Memory B cell (primary cell): ENCODE measurements around the gene MEOX2.

Experiments
- ATAC-seq: fragments of 150-1000 bp; cut with Tn5 transposase; 2 replicates; pipeline ENCODE4 v1.10.0; 2021; ENCODE audit warnings: low read depth, mild to moderate bottlenecking, moderate library complexity
- DNase-seq, 2 donors: peaks; one replicate each; pipeline ENCODE4 v3.0.0; 2022; ENCODE audit warnings: low spot score in 2 of 2
- H3K27ac Mint-ChIP-seq: one replicate; pipeline ENCODE4 v1.8.0; 2022; ENCODE audit warnings: mild to moderate bottlenecking, moderate library complexity, mixed read lengths
- H3K27me3 Mint-ChIP-seq: one replicate; pipeline ENCODE4 v1.8.0; 2022; ENCODE audit warnings: mixed read lengths
- H3K36me3 Mint-ChIP-seq: one replicate; pipeline ENCODE4 v1.8.0; 2022; ENCODE audit warnings: mild to moderate bottlenecking, mixed read lengths
- H3K4me1 Mint-ChIP-seq: one replicate; pipeline ENCODE4 v1.8.0; 2022; ENCODE audit warnings: mixed read lengths
- H3K4me3 Mint-ChIP-seq: one replicate; pipeline ENCODE4 v1.8.0; 2022; ENCODE audit warnings: mild to moderate bottlenecking, moderate library complexity, mixed read lengths
- H3K9me3 Mint-ChIP-seq: one replicate; pipeline ENCODE4 v1.8.0; 2022; ENCODE audit warnings: mixed read lengths

MEOX2 gene

DNA sequence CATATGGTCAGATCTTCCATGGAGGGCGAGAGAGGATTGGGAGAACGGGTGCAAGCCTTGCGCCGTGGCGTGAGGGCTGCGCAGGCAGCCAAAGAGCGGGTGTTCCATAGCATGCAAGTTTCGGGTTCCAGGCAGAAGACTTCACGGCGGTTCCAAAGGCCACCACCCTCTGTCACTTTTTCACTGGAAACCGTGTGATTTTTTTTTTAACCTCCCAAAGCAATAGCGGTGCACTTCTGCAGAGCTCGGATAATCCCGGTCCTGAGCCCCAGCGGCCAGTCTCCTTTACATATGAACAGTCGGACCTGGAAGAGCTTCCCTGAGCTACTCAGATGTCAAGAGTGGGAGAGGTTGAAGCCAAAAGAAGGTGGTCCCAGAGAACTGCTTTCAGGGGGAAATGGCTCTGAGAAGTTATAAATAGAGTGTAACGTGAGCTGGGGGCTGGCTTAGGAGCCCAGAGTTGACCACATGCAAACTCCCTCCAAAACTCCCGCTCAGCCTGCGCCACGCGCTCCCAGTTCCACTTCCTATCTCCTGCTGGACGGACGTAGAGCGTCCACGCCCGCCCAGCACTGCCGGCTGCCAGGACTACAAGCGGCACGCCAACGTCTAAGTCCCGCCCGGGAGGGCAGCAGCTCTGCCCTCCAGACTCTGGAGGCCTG lies at the start of gene MEOX2:
TSS of gene MEOX2 (minus strand) at position 389 of the 662 bp plus-strand sequence. CDS start at position 108, 281 bp downstream.
- no peaks in the 10 kb centered on the region for H3K4me1 Mint-ChIP-seq
- peaks cover 8% of the 10 kb centered on the region for H3K27me3 Mint-ChIP-seq
- no peak for ATAC-seq
- H3K27ac Mint-ChIP-seq, result no peak within 1 kb of the TSS
- no peak within 1 kb of the TSS for H3K4me3 Mint-ChIP-seq
- no peaks in the 10 kb centered on the region for H3K9me3 Mint-ChIP-seq
- no peak for DNase-seq
- H3K36me3 Mint-ChIP-seq, result no peaks in the 10 kb centered on the region

DNA sequence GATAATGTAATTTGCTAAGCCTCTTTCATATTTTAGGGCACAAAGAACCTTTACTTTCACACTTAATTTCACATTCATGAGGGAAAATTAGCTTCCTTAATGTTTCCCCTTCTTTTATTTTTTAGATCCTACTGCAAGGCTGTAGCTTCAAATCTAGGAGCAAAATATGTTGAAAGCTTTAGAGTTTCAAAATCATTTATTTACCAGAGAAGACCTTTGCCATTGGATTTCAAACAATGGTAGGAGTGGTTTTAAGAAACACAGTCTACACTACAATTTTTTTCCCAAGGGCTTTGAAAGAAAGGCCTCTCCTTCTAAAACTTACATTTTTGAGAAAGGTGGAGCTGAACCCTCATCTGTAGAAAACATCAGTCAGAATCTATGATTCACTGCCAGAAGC lies 43.3 kb upstream of the MEOX2 start:
- Mint-ChIP-seq H3K4me1 (no peaks in the 10 kb centered on the region), H3K36me3 (no peaks in the 10 kb centered on the region), H3K27ac (no peak overlapping the region), H3K9me3 (peaks cover 1% of the 10 kb centered on the region), H3K4me3 (no peak overlapping the region), H3K27me3 (no peaks in the 10 kb centered on the region)
- DNase-seq (no peak), ATAC-seq (no peak)

DNA sequence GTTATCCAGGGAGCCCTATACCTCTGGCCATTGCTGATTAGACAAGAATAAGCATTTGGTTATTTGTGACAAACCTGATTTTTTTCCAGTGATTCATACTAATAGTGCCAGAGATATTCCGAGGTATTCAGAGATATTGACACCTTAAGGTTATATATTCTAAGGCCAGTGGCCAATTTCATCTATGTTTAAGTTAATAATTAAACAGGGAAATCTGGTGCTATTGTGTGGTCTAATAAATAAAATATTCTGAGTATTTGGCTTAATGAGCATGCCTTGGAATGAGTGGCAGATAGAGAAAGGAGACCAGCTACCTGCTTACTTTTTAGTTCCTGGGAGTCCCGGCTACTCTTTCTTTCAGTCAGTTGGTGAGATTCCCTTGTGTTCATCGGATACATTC lies 38.6 kb upstream of the MEOX2 start:
- Mint-ChIP-seq H3K4me3 (no peak overlapping the region), H3K36me3 (no peaks in the 10 kb centered on the region), H3K27ac (no peak overlapping the region), H3K27me3 (no peaks in the 10 kb centered on the region), H3K4me1 (no peaks in the 10 kb centered on the region), H3K9me3 (no peaks in the 10 kb centered on the region)
- DNase-seq (no peak), ATAC-seq (no peak)

GRCh38 chr7:15723841-15724240 lies 37.4 kb upstream of the MEOX2 start:
- Mint-ChIP-seq H3K4me1 (no peaks in the 10 kb centered on the region), H3K27me3 (no peaks in the 10 kb centered on the region), H3K9me3 (no peaks in the 10 kb centered on the region), H3K36me3 (no peaks in the 10 kb centered on the region), H3K27ac (no peak overlapping the region), H3K4me3 (no peak overlapping the region)
- DNase-seq, result no peak
- no peak for ATAC-seq

DNA sequence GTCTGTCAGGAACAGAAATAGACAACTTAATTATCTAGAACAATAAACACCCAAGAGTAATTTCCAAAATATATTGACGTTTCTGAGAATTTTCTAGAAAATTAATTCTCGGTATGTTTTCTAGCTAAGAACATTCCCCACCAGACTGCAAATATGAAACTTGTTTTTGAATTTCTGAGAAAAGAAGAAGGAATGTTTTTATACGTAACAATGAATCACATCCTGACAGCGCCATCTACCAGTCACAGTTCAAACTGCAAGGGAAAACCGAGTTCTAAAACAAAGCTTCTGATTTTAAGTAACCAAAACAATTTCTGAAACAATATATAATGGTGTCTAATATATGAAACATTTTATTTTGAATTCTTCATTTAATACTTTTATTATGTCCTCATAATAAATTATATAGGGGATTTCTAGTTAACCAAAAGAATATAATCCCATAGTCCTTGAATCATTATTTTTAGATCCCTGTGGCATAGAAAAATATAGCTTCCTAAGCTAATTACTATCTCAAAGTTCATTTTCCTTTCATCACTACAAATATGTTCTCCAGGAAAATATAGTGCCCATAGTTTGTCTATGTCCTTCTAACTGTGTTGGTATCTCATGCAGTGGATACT lies 34.5 kb upstream of the MEOX2 start:
- Mint-ChIP-seq H3K4me1 (no peaks in the 10 kb centered on the region), H3K27me3 (no peaks in the 10 kb centered on the region), H3K27ac (no peak overlapping the region), H3K9me3 (no peaks in the 10 kb centered on the region), H3K36me3 (no peaks in the 10 kb centered on the region), H3K4me3 (no peak overlapping the region)
- no peak for ATAC-seq
- no peak for DNase-seq

- H3K9me3 Mint-ChIP-seq, result no peaks in the 10 kb centered on the region
- ATAC-seq, result no peak
- no peaks in the 10 kb centered on the region for H3K27me3 Mint-ChIP-seq
- no peak overlapping the region for H3K27ac Mint-ChIP-seq
- no peaks in the 10 kb centered on the region for H3K4me1 Mint-ChIP-seq
- no peaks in the 10 kb centered on the region for H3K36me3 Mint-ChIP-seq
- H3K4me3 Mint-ChIP-seq, result no peak overlapping the region
- DNase-seq, result no peak
These were observed 32.8 kb upstream of the MEOX2 start for GRCh38 chr7:15719311-15719710.

GRCh38 chr7:15715435-15715834 lies 29.0 kb upstream of the MEOX2 start:
- DNase-seq, result no peak
- no peak for ATAC-seq
- no peaks in the 10 kb centered on the region for H3K27me3 Mint-ChIP-seq
- no peak overlapping the region for H3K27ac Mint-ChIP-seq
- H3K9me3 Mint-ChIP-seq, result no peaks in the 10 kb centered on the region
- H3K4me1 Mint-ChIP-seq, result no peaks in the 10 kb centered on the region
- no peak overlapping the region for H3K4me3 Mint-ChIP-seq
- H3K36me3 Mint-ChIP-seq, result no peaks in the 10 kb centered on the region

DNA sequence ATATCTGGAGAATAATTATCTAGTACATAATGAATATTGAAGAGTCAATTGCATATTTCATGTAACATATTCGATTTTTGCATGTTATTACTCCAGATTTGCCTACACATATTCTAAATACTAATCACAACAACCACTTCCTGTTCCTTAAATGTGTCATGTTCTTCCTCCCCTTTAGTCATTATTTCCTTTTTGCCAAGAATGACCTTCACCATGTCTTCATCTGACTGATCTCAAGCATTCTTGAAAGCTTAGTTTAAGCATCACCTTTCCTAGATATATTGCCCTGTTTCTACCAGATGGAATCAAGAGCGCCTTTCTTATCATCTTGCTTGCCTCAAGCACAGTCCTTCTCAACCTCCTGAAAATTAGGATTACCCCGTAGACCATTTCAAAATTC lies 23.5 kb upstream of the MEOX2 start:
- Mint-ChIP-seq H3K4me3 (no peak overlapping the region), H3K9me3 (peaks cover 4% of the 10 kb centered on the region), H3K36me3 (no peaks in the 10 kb centered on the region)

GRCh38 chr7:15707570-15707969 lies 21.1 kb upstream of the MEOX2 start:
- no peak overlapping the region for H3K27ac Mint-ChIP-seq
- no peak for DNase-seq
- H3K27me3 Mint-ChIP-seq, result no peaks in the 10 kb centered on the region
- no peaks in the 10 kb centered on the region for H3K4me1 Mint-ChIP-seq
- no peak overlapping the region for H3K4me3 Mint-ChIP-seq
- H3K36me3 Mint-ChIP-seq, result no peaks in the 10 kb centered on the region
- ATAC-seq, result no peak
- H3K9me3 Mint-ChIP-seq, result peaks cover 4% of the 10 kb centered on the region

More for the DNA sequence above, 23.5 kb upstream of the MEOX2 start:
- Mint-ChIP-seq H3K27ac (no peak overlapping the region), H3K4me1 (no peaks in the 10 kb centered on the region), H3K27me3 (no peaks in the 10 kb centered on the region)
- ATAC-seq (no peak), DNase-seq (no peak)

GRCh38 chr7:15703732-15704131 lies 17.2 kb upstream of the MEOX2 start:
- H3K4me3 Mint-ChIP-seq, result no peak overlapping the region
- no peak for ATAC-seq

GRCh38 chr7:15692501-15693020 lies 6.1 kb upstream of the MEOX2 start:
- no peaks in the 10 kb centered on the region for H3K27me3 Mint-ChIP-seq
- DNase-seq (no peak), ATAC-seq (no peak)
- no peaks in the 10 kb centered on the region for H3K36me3 Mint-ChIP-seq
- no peak overlapping the region for H3K4me3 Mint-ChIP-seq
- H3K4me1 Mint-ChIP-seq, result no peaks in the 10 kb centered on the region
- H3K27ac Mint-ChIP-seq, result no peak overlapping the region
- H3K9me3 Mint-ChIP-seq, result no peaks in the 10 kb centered on the region

More at GRCh38 chr7:15703732-15704131, 17.2 kb upstream of the MEOX2 start:
- peaks cover 3% of the 10 kb centered on the region for H3K9me3 Mint-ChIP-seq
- H3K27me3 Mint-ChIP-seq, result no peaks in the 10 kb centered on the region
- DNase-seq, result no peak
- H3K27ac Mint-ChIP-seq, result no peak overlapping the region
- H3K4me1 Mint-ChIP-seq, result no peaks in the 10 kb centered on the region
- no peaks in the 10 kb centered on the region for H3K36me3 Mint-ChIP-seq

GRCh38 chr7:15688911-15689310 lies 2.4 kb upstream of the MEOX2 start:
- H3K4me1 Mint-ChIP-seq, result no peaks in the 10 kb centered on the region
- no peak overlapping the region for H3K4me3 Mint-ChIP-seq
- H3K27ac Mint-ChIP-seq, result no peak overlapping the region
- H3K9me3 Mint-ChIP-seq, result no peaks in the 10 kb centered on the region
- peaks cover 8% of the 10 kb centered on the region for H3K27me3 Mint-ChIP-seq
- ATAC-seq (no peak), DNase-seq (no peak)
- no peaks in the 10 kb centered on the region for H3K36me3 Mint-ChIP-seq

DNA sequence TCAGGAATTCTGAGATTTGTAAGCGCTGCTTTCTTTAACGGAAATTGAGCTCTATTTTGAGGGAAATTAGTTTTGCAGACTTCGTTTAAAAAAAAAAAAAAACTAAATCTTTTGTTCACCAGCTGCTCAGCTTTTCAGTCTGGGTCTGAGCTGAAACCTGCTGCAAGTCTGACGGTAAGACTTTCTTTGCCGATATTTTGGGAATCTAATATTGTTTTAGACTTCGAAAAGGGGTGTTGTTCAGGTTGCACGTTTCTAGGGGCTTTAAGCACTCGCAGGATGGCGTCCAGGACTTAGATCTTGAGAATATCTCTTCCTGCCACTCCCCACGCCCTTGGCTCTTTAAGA lies 1.8 kb upstream of the MEOX2 start:
- DNase-seq (no peak), ATAC-seq (no peak)
- Mint-ChIP-seq H3K27me3 (peaks cover 8% of the 10 kb centered on the region), H3K27ac (no peak overlapping the region), H3K4me1 (no peaks in the 10 kb centered on the region), H3K9me3 (no peaks in the 10 kb centered on the region), H3K4me3 (no peak overlapping the region), H3K36me3 (no peaks in the 10 kb centered on the region)

- Mint-ChIP-seq H3K27me3 (peaks cover 8% of the 10 kb centered on the region), H3K4me1 (no peaks in the 10 kb centered on the region), H3K36me3 (no peaks in the 10 kb centered on the region), H3K4me3 (no peak overlapping the region), H3K9me3 (no peaks in the 10 kb centered on the region), H3K27ac (no peak overlapping the region)
- no peak for DNase-seq
- no peak for ATAC-seq
These were observed 1.2 kb upstream of the MEOX2 start for GRCh38 chr7:15687546-15688278.
